MG63 (cell line): ENCODE results near the gene BFSP2. TPM values are rescaled to one million over a fixed set of nuclear protein-coding genes. Genes with fewer than 3 reads are reported as not detected.

ENCODE experiments used
- DNase-seq: peaks from one replicate; pipeline ENCODE4 v3.0.0-alpha.2; 2020
- H3K27me3 ChIP-seq: fragments of 250-450 bp; sonication (Bioruptor Pico); 2 replicates; pipeline ENCODE4 v1.5.1; 2020; ENCODE audit warnings: mild to moderate bottlenecking, moderate library complexity
- H3K36me3 ChIP-seq: fragments of 250-450 bp; sonication (Bioruptor Pico); 2 replicates; pipeline ENCODE4 v1.5.1; 2020; ENCODE audit warnings: mild to moderate bottlenecking, moderate library complexity
- H3K4me3 ChIP-seq: fragments of 250-450 bp; sonication (Bioruptor Pico); 2 replicates; pipeline ENCODE4 v1.5.1; 2020; ENCODE audit warnings: mild to moderate bottlenecking, moderate library complexity
- H3K9me3 ChIP-seq: fragments of 250-450 bp; sonication (Bioruptor Pico); 2 replicates; pipeline ENCODE4 v1.5.1; 2020; ENCODE audit warnings: mild to moderate bottlenecking, moderate library complexity
- total RNA-seq: library from RNA; depleted of rRNA; stranded (reverse); fragments of >200 nt; shearing (Covaris generic); gene quantifications from 2 replicates; pipeline ENCODE4 v1.2.3, GENCODE V29; 2014; ENCODE audit warnings: low replicate concordance

BFSP2 gene
- total RNA-seq, 1 experiment from 2014 or later, result not detected

GRCh38 chr3:133429063-133429462, 29.2 kb downstream of the BFSP2 start:
- Histone ChIP-seq H3K9me3 (no peaks in the 10 kb centered on the region), H3K4me3 (no peak overlapping the region), H3K36me3 (no peaks in the 10 kb centered on the region), H3K27me3 (no peaks in the 10 kb centered on the region)
- no peak for DNase-seq

- no peaks in the 10 kb centered on the region for H3K36me3 ChIP-seq
- no peaks in the 10 kb centered on the region for H3K9me3 ChIP-seq
- no peak for DNase-seq
- H3K4me3 ChIP-seq, result no peak overlapping the region
- H3K27me3 ChIP-seq, result no peaks in the 10 kb centered on the region
Observed at GRCh38 chr3:133439563-133439962, 39.7 kb downstream of the BFSP2 start.

GRCh38 chr3:133440652-133441051, 40.8 kb downstream of the BFSP2 start:
- no peak for DNase-seq
- Histone ChIP-seq H3K36me3 (no peaks in the 10 kb centered on the region), H3K4me3 (no peak overlapping the region), H3K27me3 (no peaks in the 10 kb centered on the region), H3K9me3 (no peaks in the 10 kb centered on the region)

GRCh38 chr3:133441867-133442270, 42.0 kb downstream of the BFSP2 start:
- Histone ChIP-seq H3K36me3 (no peaks in the 10 kb centered on the region), H3K9me3 (no peaks in the 10 kb centered on the region), H3K4me3 (no peak overlapping the region), H3K27me3 (no peaks in the 10 kb centered on the region)
- DNase-seq, result no peak

- H3K9me3 ChIP-seq, result no peaks in the 10 kb centered on the region
- H3K4me3 ChIP-seq, result no peak overlapping the region
- no peak for DNase-seq
- H3K36me3 ChIP-seq, result no peaks in the 10 kb centered on the region
- no peaks in the 10 kb centered on the region for H3K27me3 ChIP-seq
Observed at GRCh38 chr3:133442518-133442917, 42.7 kb downstream of the BFSP2 start.

- H3K9me3 ChIP-seq, result no peaks in the 10 kb centered on the region
- DNase-seq, result peak; percentile 49
- H3K27me3 ChIP-seq, result no peaks in the 10 kb centered on the region
- H3K36me3 ChIP-seq, result no peaks in the 10 kb centered on the region
- no peak overlapping the region for H3K4me3 ChIP-seq
Observed at GRCh38 chr3:133443649-133444422, 44.0 kb downstream of the BFSP2 start.

- H3K27me3 ChIP-seq, result no peaks in the 10 kb centered on the region
- H3K9me3 ChIP-seq, result no peaks in the 10 kb centered on the region
- DNase-seq, result peak; percentile 34
- H3K4me3 ChIP-seq, result no peak overlapping the region
- no peaks in the 10 kb centered on the region for H3K36me3 ChIP-seq
Observed at GRCh38 chr3:133444423-133444774, 44.5 kb downstream of the BFSP2 start.

GRCh38 chr3:133445108-133445507, 45.3 kb downstream of the BFSP2 start:
- no peaks in the 10 kb centered on the region for H3K9me3 ChIP-seq
- H3K27me3 ChIP-seq, result no peaks in the 10 kb centered on the region
- no peak for DNase-seq
- no peak overlapping the region for H3K4me3 ChIP-seq
- no peaks in the 10 kb centered on the region for H3K36me3 ChIP-seq

- H3K27me3 ChIP-seq, result no peaks in the 10 kb centered on the region
- no peaks in the 10 kb centered on the region for H3K36me3 ChIP-seq
- no peak overlapping the region for H3K4me3 ChIP-seq
- DNase-seq, result no peak
- H3K9me3 ChIP-seq, result no peaks in the 10 kb centered on the region
Observed at GRCh38 chr3:133447750-133448477, 48.1 kb downstream of the BFSP2 start.

- Histone ChIP-seq H3K27me3 (no peaks in the 10 kb centered on the region), H3K36me3 (no peaks in the 10 kb centered on the region), H3K4me3 (no peak overlapping the region), H3K9me3 (no peaks in the 10 kb centered on the region)
- no peak for DNase-seq
Observed at GRCh38 chr3:133448478-133449122, 48.7 kb downstream of the BFSP2 start.

GRCh38 chr3:133451309-133451708, 51.5 kb downstream of the BFSP2 start:
- H3K4me3 ChIP-seq, result no peak overlapping the region
- no peaks in the 10 kb centered on the region for H3K36me3 ChIP-seq
- no peak for DNase-seq
- no peaks in the 10 kb centered on the region for H3K27me3 ChIP-seq
- H3K9me3 ChIP-seq, result no peaks in the 10 kb centered on the region

GRCh38 chr3:133452641-133453319, 52.9 kb downstream of the BFSP2 start:
- Histone ChIP-seq H3K36me3 (no peaks in the 10 kb centered on the region), H3K27me3 (no peaks in the 10 kb centered on the region), H3K9me3 (no peaks in the 10 kb centered on the region), H3K4me3 (no peak overlapping the region)
- peak; percentile 31 for DNase-seq

GRCh38 chr3:133453383-133453782, 53.5 kb downstream of the BFSP2 start:
- Histone ChIP-seq H3K4me3 (no peak overlapping the region), H3K27me3 (no peaks in the 10 kb centered on the region), H3K9me3 (no peaks in the 10 kb centered on the region), H3K36me3 (no peaks in the 10 kb centered on the region)
- no peak for DNase-seq

GRCh38 chr3:133455281-133455680, 55.4 kb downstream of the BFSP2 start:
- DNase-seq, result no peak
- no peaks in the 10 kb centered on the region for H3K36me3 ChIP-seq
- H3K27me3 ChIP-seq, result no peaks in the 10 kb centered on the region
- no peaks in the 10 kb centered on the region for H3K9me3 ChIP-seq
- H3K4me3 ChIP-seq, result no peak overlapping the region

- no peak for DNase-seq
- Histone ChIP-seq H3K4me3 (no peak overlapping the region), H3K9me3 (no peaks in the 10 kb centered on the region), H3K27me3 (no peaks in the 10 kb centered on the region), H3K36me3 (no peaks in the 10 kb centered on the region)
Observed at GRCh38 chr3:133455960-133456359, 56.1 kb downstream of the BFSP2 start.

- H3K27me3 ChIP-seq, result no peaks in the 10 kb centered on the region
Observed at GRCh38 chr3:133457025-133457424, 57.2 kb downstream of the BFSP2 start.

GRCh38 chr3:133457465-133458067, 57.7 kb downstream of the BFSP2 start:
- Histone ChIP-seq H3K9me3 (no peaks in the 10 kb centered on the region), H3K4me3 (no peak overlapping the region), H3K36me3 (no peaks in the 10 kb centered on the region), H3K27me3 (no peaks in the 10 kb centered on the region)
- DNase-seq, result no peak

More at GRCh38 chr3:133457025-133457424, 57.2 kb downstream of the BFSP2 start:
- Histone ChIP-seq H3K36me3 (no peaks in the 10 kb centered on the region), H3K4me3 (no peak overlapping the region), H3K9me3 (no peaks in the 10 kb centered on the region)
- DNase-seq, result no peak
